ENCODE measurements around the gene FHL1. TPM values are rescaled to one million over a fixed set of nuclear protein-coding genes. Genes with fewer than 3 reads are reported as not detected.

FHL1 gene
- total RNA-seq, 4 donors from 2014 or later = 2,023 to 8,069 (median 7,102) TPM

DNA sequence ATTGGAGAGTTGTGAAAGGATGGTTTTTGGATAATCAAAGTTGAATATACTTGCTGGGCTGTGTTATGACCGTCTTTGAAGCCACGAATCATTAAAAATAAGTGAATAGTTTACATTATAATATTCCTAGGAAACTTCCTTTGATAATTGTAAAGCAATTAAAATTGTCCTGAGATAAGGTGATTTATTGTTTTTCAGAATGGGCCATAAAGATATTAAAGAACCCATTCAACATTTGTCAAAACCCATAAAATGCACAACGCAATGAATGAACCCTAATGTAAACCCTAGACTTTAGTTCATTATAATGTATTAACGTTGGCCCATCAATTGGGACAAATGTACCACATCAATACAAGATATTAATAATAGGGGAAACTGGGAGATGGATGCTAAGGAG, 11.4 kb downstream of the FHL1 start:
- intact Hi-C loops (cut with DNase I; ENCODE audit: low total_unique reads) (no loop called here), in situ Hi-C loops (cut with MboI; ENCODE audit: low sequenced_read_pairs in 4 of 4) (loop anchor here in 1 of 4 donors (25.0 kb wide), 2 partner anchors 104 to 121 kb away; partner anchors contain the start of gene MAP7D3)
- H3K27me3 ChIP-seq = no peaks in the 10 kb centered on the region
- TF ChIP-seq CTCF (IDR thresholded peaks at IDR 0.05 in 4 of 5, conservative IDR thresholded peaks at IDR 0.05 in 1 of 5) (no peak), POLR2A (IDR thresholded peaks at IDR 0.05) (no peak)
- ATAC-seq (no peak), DNase-seq (no peak)
- peaks cover 6 to 8% of the 10 kb centered on the region in 2 donors for H3K4me1 ChIP-seq
- H3K36me3 ChIP-seq = no peaks in the 10 kb centered on the region
- H3K27ac ChIP-seq = peak overlapping the region in 1 of 4 donors; percentile 13
- H3K9me3 ChIP-seq = no peaks in the 10 kb centered on the region
- no peak overlapping the region for H3K4me3 ChIP-seq

DNA sequence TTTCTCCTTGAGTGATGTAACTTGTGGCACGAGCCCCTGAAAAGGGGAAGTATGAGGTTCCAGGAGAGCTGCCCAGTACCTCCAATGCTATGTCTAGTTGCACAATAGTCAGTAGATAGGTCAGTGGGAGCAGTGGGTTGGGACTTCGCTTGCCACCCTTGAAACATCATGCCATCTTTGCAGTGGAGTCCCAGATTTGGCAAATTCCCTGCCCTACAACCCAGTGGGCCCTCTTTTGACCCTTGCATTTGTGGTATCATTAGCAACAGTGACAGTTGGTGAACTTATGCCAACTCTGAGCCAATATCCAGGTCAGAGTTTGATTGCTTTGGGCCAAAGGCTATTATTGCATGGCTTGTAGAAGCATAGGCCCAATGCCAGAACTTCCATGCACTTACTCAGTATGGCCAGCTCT, 12.3 kb downstream of the FHL1 start:
- Histone ChIP-seq H3K4me3 (no peak overlapping the region), H3K36me3 (no peaks in the 10 kb centered on the region), H3K27ac (peak overlapping the region in 2 of 4 donors; percentile 15 to 34), H3K27me3 (no peaks in the 10 kb centered on the region), H3K4me1 (peaks cover 6 to 8% of the 10 kb centered on the region in 2 donors), H3K9me3 (no peaks in the 10 kb centered on the region)
- ATAC-seq = peak; percentile 50 to 58
- peak in 1 of 2 donors; percentile 36 for DNase-seq
- TF ChIP-seq POLR2A (IDR thresholded peaks at IDR 0.05) (no peak), CTCF (IDR thresholded peaks at IDR 0.05 in 4 of 5, conservative IDR thresholded peaks at IDR 0.05 in 1 of 5) (no peak)
- intact Hi-C loops (cut with DNase I; ENCODE audit: low total_unique reads) = loop anchor here (10.0 kb wide), 1 partner anchor 415 kb away; no protein-coding TSS in a partner anchor
- in situ Hi-C loops (cut with MboI; ENCODE audit: low sequenced_read_pairs in 4 of 4) = loop anchor here (5.0 to 25.0 kb wide), 7 partner anchors 55 to 132 kb away; partner anchors contain the start of gene MAP7D3 (in 1 of the 4)

DNA sequence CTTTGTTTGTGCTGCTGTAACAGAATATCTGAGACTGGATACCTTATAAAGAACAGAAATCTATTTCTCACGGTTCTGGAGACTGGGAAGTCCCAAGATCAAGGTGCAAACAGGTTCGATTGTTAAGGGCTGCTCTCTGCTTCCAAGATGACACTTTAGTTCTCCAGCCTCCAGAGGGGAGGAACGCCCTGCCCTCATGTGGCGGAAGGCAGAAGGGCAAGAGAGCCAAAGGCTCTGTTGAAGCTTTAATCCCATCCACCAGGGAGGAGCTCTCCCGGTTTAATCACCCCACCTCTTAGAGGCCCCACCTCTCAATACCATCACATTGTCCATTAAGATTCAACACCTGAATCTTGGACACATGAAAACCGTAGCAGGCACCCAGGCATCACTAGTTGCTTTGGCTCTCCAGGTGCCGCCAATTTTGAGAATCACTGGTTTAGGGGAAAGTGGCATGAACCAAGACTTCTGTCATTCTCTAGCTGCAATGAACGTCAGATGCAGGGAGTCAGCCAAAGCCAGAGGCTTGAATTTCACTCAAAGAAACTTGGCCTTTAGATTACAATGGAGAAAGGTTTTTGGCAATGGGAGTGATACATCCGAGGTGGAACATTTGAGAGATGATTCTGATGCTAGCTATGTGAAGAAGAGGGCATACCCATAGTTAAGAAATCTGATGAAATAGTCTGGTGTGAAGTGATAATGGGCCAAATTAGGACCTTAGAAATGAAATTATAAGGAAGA, 15.7 kb downstream of the FHL1 start:
- peaks cover 6 to 8% of the 10 kb centered on the region in 2 donors for H3K4me1 ChIP-seq
- intact Hi-C loops (cut with DNase I; ENCODE audit: low total_unique reads) = loop anchor here (1.0 to 10.0 kb wide), 2 partner anchors 135 to 412 kb away; no protein-coding TSS in a partner anchor

DNA sequence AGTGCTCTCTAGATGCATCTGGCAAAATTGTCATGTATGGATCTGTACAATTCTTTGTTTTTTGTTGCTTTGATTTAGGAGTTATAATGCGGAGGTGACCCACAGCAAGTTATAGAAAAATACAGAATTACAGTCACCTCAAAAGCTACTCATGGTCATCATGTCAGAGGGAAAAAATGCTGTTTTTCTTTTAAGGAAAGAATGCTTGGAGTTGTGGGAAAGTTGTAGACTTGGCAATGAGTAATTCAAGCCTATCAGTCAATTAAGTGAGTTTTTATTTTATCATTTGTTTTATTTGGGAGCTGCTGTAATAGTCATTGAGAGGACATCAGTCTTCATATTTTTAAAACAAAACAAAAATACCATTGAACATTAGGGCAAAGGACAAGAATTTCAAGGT, 16.4 kb downstream of the FHL1 start:
- in situ Hi-C loops (cut with MboI; ENCODE audit: low sequenced_read_pairs in 4 of 4) (loop anchor here (5.0 to 25.0 kb wide), 7 partner anchors 51 to 136 kb away; partner anchors contain the start of gene MAP7D3 (in 1 of the 4)), intact Hi-C loops (cut with DNase I; ENCODE audit: low total_unique reads) (loop anchor here (1.0 to 10.0 kb wide), 2 partner anchors 135 to 411 kb away; no protein-coding TSS in a partner anchor)
- H3K4me3 ChIP-seq = no peak overlapping the region
- TF ChIP-seq POLR2A (IDR thresholded peaks at IDR 0.05) = no peak
- TF ChIP-seq CTCF (IDR thresholded peaks at IDR 0.05 in 4 of 5, conservative IDR thresholded peaks at IDR 0.05 in 1 of 5) = no peak
- peak overlapping the region in 3 of 4 donors; percentile 11 to 35 (median 21) for H3K27ac ChIP-seq
- H3K4me1 ChIP-seq = peaks cover 6 to 9% of the 10 kb centered on the region in 2 donors
- H3K36me3 ChIP-seq = no peaks in the 10 kb centered on the region
- no peaks in the 10 kb centered on the region for H3K9me3 ChIP-seq
- no peaks in the 10 kb centered on the region for H3K27me3 ChIP-seq
- DNase-seq (no peak), ATAC-seq (no peak)

More for the DNA sequence above, 15.7 kb downstream of the FHL1 start:
- Histone ChIP-seq H3K4me3 (no peak overlapping the region), H3K9me3 (no peaks in the 10 kb centered on the region), H3K27me3 (no peaks in the 10 kb centered on the region), H3K27ac (peak overlapping the region; percentile 10 to 35 (median 16)), H3K36me3 (no peaks in the 10 kb centered on the region)
- peak; percentile 51 to 75 (median 74) for TF ChIP-seq CTCF (IDR thresholded peaks at IDR 0.05 in 4 of 5, conservative IDR thresholded peaks at IDR 0.05 in 1 of 5)
- no peak for TF ChIP-seq POLR2A (IDR thresholded peaks at IDR 0.05)
- DNase-seq (peak in 1 of 2 donors; percentile 51), ATAC-seq (peak; percentile 61 to 79)
- in situ Hi-C loops (cut with MboI; ENCODE audit: low sequenced_read_pairs in 4 of 4) = loop anchor here (5.0 to 25.0 kb wide), 7 partner anchors 52 to 136 kb away; partner anchors contain the start of gene MAP7D3 (in 1 of the 4)

Measured in gastrocnemius medialis (tissue), 4 donors.